ENCODE data around the gene CPN2. TPM values are rescaled to one million over a fixed set of nuclear protein-coding genes. Genes with fewer than 3 reads are reported as not detected.

The CPN2 gene
- total and polyA plus RNA-seq, 2 of the 13 experiments (the other 11 are each of a cell fraction or from before 2014, with no cell fraction given), result 26.7 to 27.7 TPM

DNA sequence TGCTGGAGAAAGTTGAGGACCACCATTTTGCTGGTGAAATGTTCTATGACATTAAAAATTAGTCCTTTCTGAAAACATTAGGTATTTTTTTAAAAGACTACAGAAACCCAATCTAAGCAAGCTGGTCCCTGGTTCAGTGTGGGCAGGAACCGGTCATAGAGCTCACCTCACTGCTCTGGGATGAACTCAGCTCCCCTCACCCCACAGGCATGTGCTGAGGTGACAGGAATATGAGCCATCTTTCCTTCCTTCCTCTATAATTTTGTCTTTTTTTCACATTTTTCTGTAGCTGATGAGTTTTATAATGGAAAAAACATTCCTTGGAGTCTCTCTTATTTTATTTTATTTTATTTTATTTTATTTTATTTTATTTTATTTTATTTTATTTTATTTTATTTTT is 26.6 kb upstream of the CPN2 start (continued):
- TF ChIP-seq ZNF512B (CRISPR knock-in tag; IDR thresholded peaks at IDR 0.05; ENCODE audit: borderline replicate concordance), result no peak
- no peak for TF ChIP-seq ZNF343 (CRISPR knock-in tag; IDR thresholded peaks at IDR 0.05)

GRCh38 chr3:194376241-194376560 is 25.1 kb upstream of the CPN2 start:
- intact Hi-C loops (cut with micrococcal nuclease; ENCODE audit: unreplicated experiment), result no loop called here

More at GRCh38 chr3:194376241-194376560, 25.1 kb upstream of the CPN2 start:
- in situ Hi-C loops (cut with HindIII; ENCODE audit: extremely low pct_ligation_motif_present, low pct_unique_long_range_greater_than_20kb), result no loop called here
- Histone ChIP-seq H3K79me2 (ENCODE audit: insufficient read depth, low read length) (no peaks in the 10 kb centered on the region), H3K4me1 (ENCODE audit: insufficient read depth, low read length) (no peaks in the 10 kb centered on the region), H4K20me1 (ENCODE audit: insufficient read depth, low read length) (no peaks in the 10 kb centered on the region), H2AFZ (ENCODE audit: low read length) (no peak overlapping the region), H3K36me3 (replicated peaks in 1 of 2; ENCODE audit: control insufficient read depth in 1 of 2, insufficient read depth in 2 of 2, low read length in 2 of 2) (no peaks in the 10 kb centered on the region), H3K9me3 (ENCODE audit: low read length) (no peaks in the 10 kb centered on the region), H3K4me2 (ENCODE audit: low read depth, low read length) (no peak overlapping the region), H3K27me3 (ENCODE audit: control insufficient read depth in 1 of 2, insufficient read depth in 2 of 2, low read length in 2 of 2) (peaks cover 4 to 58% of the 10 kb centered on the region in 2 experiments), H3K4me3 (replicated peaks in 1 of 3; ENCODE audit: insufficient read depth in 1 of 3, low read depth in 2 of 3, low read length in 3 of 3) (no peak overlapping the region), H3K27ac (ENCODE audit: extremely low read length, insufficient read depth, low read length) (no peak overlapping the region), H3K9ac (ENCODE audit: insufficient read depth, low read depth, low read length) (no peak overlapping the region)
- FAIRE-seq (no peak), ATAC-seq (no peak), DNase-seq (ENCODE audit: low spot score) (no peak)
- ChIA-PET POLR2A (no interaction called here), CTCF (ENCODE audit: low intra/inter-chr PET ratio, low total read pairs) (no interaction called here)
- TF ChIP-seq HIVEP1 (CRISPR knock-in tag; IDR thresholded peaks at IDR 0.05) (no peak), REXO4 (CRISPR knock-in tag; IDR thresholded peaks at IDR 0.05; ENCODE audit: borderline replicate concordance) (no peak), HNF1A (IDR thresholded peaks at IDR 0.05; ENCODE audit: low read depth) (no peak), HNF1A (CRISPR knock-in tag; IDR thresholded peaks at IDR 0.05; ENCODE audit: borderline replicate concordance) (no peak), ZNF263 (CRISPR knock-in tag; IDR thresholded peaks at IDR 0.05) (no peak), ZNF547 (CRISPR knock-in tag; IDR thresholded peaks at IDR 0.05) (no peak), ZNF317 (CRISPR knock-in tag; IDR thresholded peaks at IDR 0.05) (no peak), ELF4 (CRISPR knock-in tag; IDR thresholded peaks at IDR 0.05; ENCODE audit: borderline replicate concordance) (no peak), ZNF605 (CRISPR knock-in tag; IDR thresholded peaks at IDR 0.05) (no peak), MTA3 (CRISPR knock-in tag; IDR thresholded peaks at IDR 0.05) (no peak), MED8 (CRISPR knock-in tag; IDR thresholded peaks at IDR 0.05; ENCODE audit: insufficient replicate concordance) (no peak), ZNF841 (CRISPR knock-in tag; IDR thresholded peaks at IDR 0.05; ENCODE audit: borderline replicate concordance) (no peak)
- 59% methylated on average over 10 of the region's 10 CpGs for WGBS (ENCODE audit: low lambda C conversion rate)
- BruUV-seq (replicated peaks), result no TSS peak
